ENCODE data around the gene RAD17.

Gene RAD17, protein sequence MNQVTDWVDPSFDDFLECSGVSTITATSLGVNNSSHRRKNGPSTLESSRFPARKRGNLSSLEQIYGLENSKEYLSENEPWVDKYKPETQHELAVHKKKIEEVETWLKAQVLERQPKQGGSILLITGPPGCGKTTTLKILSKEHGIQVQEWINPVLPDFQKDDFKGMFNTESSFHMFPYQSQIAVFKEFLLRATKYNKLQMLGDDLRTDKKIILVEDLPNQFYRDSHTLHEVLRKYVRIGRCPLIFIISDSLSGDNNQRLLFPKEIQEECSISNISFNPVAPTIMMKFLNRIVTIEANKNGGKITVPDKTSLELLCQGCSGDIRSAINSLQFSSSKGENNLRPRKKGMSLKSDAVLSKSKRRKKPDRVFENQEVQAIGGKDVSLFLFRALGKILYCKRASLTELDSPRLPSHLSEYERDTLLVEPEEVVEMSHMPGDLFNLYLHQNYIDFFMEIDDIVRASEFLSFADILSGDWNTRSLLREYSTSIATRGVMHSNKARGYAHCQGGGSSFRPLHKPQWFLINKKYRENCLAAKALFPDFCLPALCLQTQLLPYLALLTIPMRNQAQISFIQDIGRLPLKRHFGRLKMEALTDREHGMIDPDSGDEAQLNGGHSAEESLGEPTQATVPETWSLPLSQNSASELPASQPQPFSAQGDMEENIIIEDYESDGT

DNA sequence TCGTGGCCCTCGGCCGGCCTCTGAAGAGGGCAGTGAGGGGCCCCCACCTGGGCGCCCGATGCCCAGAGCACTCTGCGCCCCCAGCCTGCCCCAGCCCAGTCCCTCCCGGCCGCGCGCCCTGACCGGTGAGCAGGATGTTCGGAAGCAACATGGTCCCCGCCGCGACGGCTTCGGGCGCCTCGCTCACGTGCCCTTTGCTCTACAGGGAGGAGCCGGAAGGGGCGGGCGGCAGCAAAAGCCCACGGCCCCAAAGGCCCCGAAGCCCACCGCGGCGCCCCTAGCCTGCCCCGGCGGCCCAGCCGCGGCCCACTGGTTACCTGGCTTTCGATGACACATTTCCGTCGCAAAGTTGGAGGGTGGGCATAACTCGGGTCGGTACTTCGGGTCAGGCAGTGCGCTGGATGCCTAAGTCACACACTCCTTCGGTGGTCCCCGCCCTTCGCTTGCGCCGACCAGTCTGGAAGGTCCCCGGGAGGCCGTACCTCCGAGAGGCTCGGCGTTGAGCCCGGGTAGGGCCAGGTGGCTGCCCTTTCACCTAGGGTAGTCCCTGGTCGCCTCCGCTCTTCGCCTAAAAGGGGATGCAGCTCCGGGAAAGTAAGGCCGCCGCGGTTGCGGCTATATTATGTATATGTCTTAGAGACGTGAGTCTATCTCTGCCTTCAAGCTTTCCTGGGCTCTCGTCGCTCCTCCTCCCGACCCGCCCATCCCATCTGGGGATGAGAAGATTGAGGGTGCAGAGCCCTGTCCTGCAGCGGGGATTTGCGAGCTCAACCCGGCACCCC, at the start of gene RAD17, which contains the start of the genes AK6 and TAF9:
TSS of gene RAD17 (plus strand) at position 479 of the 782 bp plus-strand sequence. CDS start 2,391 bp downstream, outside the sequence.
TSS of gene AK6 (minus strand) at position 181 of the 782 bp plus-strand sequence. CDS start at position 151, 30 bp downstream.
TSS of gene TAF9 (minus strand) at position 181 of the 782 bp plus-strand sequence. CDS start 3,783 bp downstream, outside the sequence.
- TF ChIP-seq GATA3 (IDR thresholded peaks at IDR 0.05; ENCODE audit: low read depth, low read length) (no peak), GATA2 (IDR thresholded peaks at IDR 0.05; ENCODE audit: low read depth, low read length) (no peak)

DNA sequence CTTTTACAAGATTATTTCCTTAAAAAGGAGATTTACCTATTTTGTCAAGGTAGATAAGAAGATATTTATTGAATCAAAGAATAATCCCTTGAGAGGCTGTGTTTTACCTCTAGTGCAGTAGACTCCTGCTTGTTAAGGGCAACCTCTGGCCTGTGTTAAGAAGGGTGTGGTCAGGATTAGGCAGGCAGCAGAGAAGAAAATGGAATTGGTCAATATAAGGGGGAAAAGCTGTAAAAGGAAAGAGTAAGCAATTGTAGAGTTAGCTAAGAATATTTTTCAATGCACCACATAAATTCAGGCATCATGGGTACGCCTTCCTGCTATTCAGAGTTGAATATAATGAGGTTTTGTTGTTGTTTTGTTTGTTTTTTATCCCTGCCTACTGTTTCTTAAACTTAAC, 43.3 kb upstream of the RAD17 start:
- TF ChIP-seq GATA3 (IDR thresholded peaks at IDR 0.05; ENCODE audit: low read depth, low read length) (no peak), GATA2 (IDR thresholded peaks at IDR 0.05; ENCODE audit: low read depth, low read length) (no peak)

DNA sequence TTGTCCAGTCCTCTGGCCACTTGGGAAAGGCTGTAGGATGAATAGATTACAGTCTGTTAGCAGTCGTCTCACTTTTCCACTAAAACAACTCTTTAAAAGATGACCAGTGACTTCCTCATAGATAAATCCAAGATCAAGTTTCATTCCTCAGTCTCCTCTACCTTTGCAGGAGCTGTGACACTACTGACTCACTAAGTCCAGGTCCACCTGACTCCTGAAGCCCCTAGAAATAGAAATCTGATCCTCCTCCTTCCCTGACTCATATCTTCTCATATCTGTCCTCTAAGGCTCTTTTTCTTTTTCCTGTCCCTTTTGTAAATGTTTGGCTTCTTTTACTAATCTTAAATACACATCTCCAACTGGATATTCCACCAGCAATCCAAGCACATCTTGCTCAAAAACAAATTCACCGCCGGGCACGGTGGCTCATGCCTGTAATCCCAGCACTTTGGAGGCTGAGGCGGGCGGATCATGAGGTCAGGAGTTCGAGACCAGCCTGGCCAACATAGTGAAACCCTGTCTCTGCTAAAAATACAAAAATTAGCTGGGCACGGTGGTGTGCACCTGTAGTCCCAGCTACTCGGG, 39.6 kb upstream of the RAD17 start:
- TF ChIP-seq GATA3 (IDR thresholded peaks at IDR 0.05; ENCODE audit: low read depth, low read length) (no peak), GATA2 (IDR thresholded peaks at IDR 0.05; ENCODE audit: low read depth, low read length) (no peak)

DNA sequence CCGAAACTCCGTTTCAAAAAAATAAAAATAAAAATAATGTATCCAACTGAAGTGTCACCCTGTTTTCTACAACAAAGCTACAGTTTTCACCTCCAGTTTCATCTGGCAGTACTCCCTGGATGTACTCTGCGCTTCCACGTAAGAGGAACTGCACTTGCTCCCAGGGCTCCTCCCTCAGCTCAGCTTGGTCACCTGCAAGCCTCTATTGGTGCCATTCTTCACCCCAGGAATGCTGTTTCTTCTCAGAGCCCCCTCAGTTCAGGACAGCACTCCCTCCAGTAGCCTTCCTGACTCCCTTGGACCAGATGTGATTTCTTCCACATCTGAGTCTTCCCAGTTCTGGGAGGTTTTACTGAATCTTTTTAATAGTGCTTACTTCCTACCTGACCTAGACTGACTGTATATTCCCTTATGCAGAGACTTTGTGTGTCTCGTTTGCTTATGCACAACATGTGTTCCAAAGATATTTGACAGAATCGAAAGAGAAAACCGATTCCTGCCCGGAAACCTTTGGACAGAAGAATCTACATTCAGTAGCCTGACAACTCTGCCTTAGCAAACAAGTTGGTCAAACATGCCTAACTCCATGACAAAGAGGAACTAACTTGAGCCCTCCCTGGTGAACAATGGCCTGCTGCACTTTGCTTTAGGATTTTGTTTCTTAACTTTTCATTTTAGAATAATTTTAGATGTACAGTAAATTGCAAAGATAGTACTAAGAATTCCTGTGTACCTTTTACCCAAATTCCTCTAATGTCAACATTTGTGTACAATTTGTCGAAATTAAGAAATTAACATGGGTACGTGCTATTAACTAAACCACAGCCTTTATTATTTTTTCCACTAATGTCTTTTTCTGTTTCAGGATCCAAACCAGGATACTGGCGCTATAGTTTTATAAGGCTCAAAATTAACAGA, 37.8 kb upstream of the RAD17 start:
- no peak for TF ChIP-seq GATA3 (IDR thresholded peaks at IDR 0.05; ENCODE audit: low read depth, low read length)
- TF ChIP-seq GATA2 (IDR thresholded peaks at IDR 0.05; ENCODE audit: low read depth, low read length): no peak

DNA sequence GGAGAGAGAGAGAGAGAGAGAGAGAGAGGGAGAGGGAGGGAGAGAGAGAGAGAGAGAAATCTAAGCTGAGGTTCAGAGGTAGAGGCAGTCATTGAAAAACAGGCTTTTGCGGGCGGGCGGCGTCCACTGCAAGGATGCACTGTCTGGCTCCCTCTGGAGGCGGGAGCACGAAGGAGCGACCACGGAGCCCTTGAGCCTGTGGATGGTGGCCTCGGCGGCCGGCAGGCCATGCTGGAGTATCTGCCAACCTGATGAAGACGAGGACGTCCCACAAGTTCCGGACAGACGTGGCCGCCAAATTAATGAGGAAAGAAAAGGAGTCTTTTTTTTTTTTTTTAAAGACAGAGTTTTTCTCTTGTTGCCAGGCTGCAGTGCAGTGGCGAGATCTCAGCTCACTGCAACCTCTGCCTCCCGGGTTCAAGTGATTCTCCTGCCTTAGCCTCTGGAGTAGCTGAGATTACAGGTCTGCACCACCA, 34.8 kb upstream of the RAD17 start:
- TF ChIP-seq GATA2 (IDR thresholded peaks at IDR 0.05; ENCODE audit: low read depth, low read length) (no peak), GATA3 (IDR thresholded peaks at IDR 0.05; ENCODE audit: low read depth, low read length) (no peak)

DNA sequence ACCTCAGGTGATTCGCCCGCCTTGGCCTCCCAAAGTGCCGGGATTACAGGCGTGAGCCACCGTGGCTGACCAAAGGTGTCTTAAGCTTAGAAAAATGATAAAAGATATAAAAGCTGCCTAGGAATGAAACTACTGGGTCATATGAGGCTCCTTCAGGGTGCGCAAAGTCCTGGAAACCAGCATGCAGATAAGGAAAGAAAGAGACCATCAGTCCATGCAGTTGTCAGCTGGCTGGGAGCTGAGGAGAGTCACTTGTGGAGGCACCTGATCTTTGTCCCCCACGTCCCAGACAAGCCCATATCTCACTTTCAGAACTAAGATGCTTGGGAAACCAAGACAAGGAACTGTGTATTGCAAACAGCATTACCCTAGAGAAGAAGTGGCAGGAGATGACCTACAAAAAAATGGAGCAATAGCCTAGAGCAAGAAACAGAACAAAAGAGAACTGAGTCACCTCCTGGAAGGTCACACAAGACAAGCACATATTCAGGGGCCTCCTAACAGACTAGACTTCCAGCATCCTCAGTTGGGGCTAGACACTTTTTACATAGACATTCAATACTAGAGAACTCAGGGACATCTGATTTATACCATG, 34.2 kb upstream of the RAD17 start:
- TF ChIP-seq GATA3 (IDR thresholded peaks at IDR 0.05; ENCODE audit: low read depth, low read length): no peak

DNA sequence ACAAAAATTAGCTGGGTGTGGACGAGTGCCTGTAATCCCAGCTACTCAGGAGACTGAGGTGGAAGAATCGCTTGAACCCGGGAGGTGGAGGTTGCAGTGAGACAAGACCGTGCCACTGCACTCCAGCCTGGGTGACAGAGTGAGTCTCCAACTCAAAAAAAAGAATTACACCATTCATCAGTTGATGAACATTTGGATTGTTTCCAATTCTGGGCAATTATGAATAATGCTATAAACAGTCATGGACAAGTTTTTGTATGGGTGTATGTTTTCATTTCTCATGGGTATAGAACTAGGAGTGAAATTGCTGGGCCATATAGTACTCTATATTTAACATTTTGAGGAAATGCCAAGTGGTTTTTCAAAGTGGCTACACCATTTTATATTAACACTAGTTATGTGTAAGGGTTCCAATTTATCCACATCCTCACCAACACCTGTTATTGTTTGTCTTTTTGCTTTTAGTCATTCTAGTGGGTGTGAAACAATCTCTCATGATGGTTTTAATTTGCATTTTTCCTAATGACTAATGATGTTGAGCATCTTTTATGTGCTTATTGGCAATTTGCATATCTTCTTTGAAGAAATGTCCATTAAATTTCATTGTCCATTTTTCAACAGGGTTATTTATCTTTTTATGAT, 28.0 kb upstream of the RAD17 start:
- no peak for TF ChIP-seq GATA2 (IDR thresholded peaks at IDR 0.05; ENCODE audit: low read depth, low read length)
- TF ChIP-seq GATA3 (IDR thresholded peaks at IDR 0.05; ENCODE audit: low read depth, low read length): no peak

DNA sequence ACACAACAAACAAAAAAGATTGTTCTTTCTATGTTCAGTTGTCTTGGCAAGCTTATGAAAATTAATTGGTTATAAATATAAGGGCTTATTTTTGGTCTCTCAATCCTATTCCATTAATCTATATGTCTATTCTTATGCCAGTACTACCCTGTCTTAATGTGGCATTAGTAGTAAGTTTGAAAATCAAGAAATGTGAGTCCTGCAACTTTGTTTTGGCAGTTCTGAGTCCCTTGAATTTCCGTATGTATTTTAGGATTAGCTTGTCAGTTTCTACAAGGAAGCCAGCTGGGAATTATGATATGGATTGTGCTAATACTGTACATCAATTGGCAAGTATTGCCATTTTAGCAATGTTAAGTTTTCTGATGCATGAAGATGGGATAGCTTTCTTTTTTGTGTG, 26.5 kb upstream of the RAD17 start:
- TF ChIP-seq GATA2 (IDR thresholded peaks at IDR 0.05; ENCODE audit: low read depth, low read length) (no peak), GATA3 (IDR thresholded peaks at IDR 0.05; ENCODE audit: low read depth, low read length) (no peak)

DNA sequence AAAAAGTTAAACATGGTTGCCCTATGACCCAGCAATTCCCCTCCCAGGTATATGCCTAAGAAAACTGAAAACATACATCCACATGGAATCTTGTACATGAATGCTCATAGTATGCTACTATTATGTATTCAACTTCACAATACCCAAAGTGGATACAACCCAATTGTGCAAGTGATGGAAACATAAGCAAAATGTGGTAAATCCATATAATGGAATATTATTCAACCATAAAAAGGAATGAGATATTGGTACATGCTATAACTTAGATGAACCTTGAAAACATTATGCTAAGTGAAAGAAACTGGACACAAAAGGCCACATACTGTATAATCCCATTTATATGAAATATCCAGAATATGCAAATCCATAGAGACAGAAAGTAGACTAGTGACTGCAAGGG, 19.0 kb upstream of the RAD17 start:
- no peak for TF ChIP-seq GATA2 (IDR thresholded peaks at IDR 0.05; ENCODE audit: low read depth, low read length)
- no peak for TF ChIP-seq GATA3 (IDR thresholded peaks at IDR 0.05; ENCODE audit: low read depth, low read length)

DNA sequence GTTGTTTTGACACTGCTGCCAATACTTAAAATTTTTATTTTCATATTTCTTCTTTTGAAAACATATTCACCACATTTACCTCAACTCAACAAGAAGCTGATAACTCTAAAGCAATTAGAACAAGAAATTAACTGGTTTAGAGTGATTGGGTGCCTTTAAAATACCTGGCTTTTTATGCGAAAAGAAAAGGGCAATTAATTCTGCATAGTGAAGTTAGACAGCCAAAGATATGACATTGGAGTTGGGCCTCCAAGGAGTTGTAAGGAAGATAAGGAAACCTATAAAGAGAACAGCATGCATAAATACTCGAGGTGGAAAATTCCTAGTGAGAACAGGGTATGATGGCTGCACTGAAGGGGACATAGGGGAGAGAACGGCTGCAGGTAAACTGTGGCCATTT, 9.9 kb upstream of the RAD17 start:
- TF ChIP-seq GATA2 (IDR thresholded peaks at IDR 0.05; ENCODE audit: low read depth, low read length) (no peak), GATA3 (IDR thresholded peaks at IDR 0.05; ENCODE audit: low read depth, low read length) (no peak)

DNA sequence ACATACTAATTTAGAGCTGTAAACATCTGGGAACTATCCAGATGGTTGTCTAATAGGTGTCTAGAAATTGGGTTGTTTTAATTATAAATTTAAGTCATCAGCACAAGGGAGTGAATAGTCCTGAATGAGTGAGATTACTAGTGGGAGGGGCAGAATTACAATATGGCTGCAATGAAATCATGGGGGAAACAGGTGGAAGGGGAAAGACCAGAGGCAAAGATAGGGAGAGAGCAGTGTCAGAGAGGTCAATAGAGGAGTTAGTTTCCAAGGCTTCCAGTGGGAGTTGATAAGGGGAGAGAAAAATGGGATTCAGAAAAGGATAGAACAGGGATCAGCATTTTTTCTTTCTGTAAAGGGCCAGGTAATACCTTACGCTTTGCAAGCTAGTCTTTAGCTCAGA, 9.2 kb upstream of the RAD17 start:
- TF ChIP-seq GATA3 (IDR thresholded peaks at IDR 0.05; ENCODE audit: low read depth, low read length): no peak
- no peak for TF ChIP-seq GATA2 (IDR thresholded peaks at IDR 0.05; ENCODE audit: low read depth, low read length)

DNA sequence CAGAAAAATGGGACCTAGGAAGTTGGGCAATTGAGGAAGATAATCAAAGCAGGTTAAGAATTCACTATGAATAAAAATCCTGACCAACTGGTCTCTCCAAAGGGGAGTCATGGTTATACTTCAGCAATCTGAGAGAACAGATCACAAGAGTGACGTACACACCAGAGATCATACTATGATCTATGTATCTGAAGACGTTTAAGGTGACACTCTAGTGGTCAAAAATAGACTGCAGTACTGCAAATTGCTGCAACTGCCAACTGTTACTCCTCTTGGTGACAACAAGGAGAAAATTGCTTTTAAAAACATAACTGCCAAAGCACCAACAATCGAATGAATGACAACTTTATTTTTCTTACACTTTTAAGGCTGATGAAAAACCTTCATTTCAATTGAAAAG, 5.2 kb upstream of the RAD17 start:
- no peak for TF ChIP-seq GATA3 (IDR thresholded peaks at IDR 0.05; ENCODE audit: low read depth, low read length)

All from SH-SY5Y (cell line).